BLaER1 treated with 17β-estradiol and CSF1 and Interleukin-3, amounts not matched to agents 10 nM and 100 nM (cell line): Measurements from ENCODE around the gene RAB7A.
A peak's percentile ranks its signal among the peaks of the same experiment; 100 is the strongest.
"Not testable (repeated sequence)": the region's sequence is repeated elsewhere in the genome, so short reads cannot be mapped to it uniquely, and the experiment has no call there.

Source experiments
- H3K27ac ChIP-seq, 11 experiments: shearing (Covaris generic); formaldehyde crosslinking; 2 replicates each; pipeline ENCODE4 v1.8.1; 2022
- H3K27me3 ChIP-seq, 11 experiments: shearing (Covaris generic); formaldehyde crosslinking; 2 replicates each; pipeline ENCODE4 v1.8.1; 2022
- H3K36me3 ChIP-seq, 11 experiments: shearing (Covaris generic); formaldehyde crosslinking; 2 replicates each; pipeline ENCODE4 v1.8.1; 2022
- H3K4me1 ChIP-seq, 10 experiments: shearing (Covaris generic); formaldehyde crosslinking; 2 replicates each; pipeline ENCODE4 v1.8.1; 2022
- H3K4me2 ChIP-seq, 11 experiments: shearing (Covaris generic); formaldehyde crosslinking; 2 replicates each; pipeline ENCODE4 v1.8.1; 2022
- H3K4me3 ChIP-seq, 10 experiments: shearing (Covaris generic); formaldehyde crosslinking; 2 replicates each; pipeline ENCODE4 v1.8.1; 2022
- H3K9ac ChIP-seq, 11 experiments: shearing (Covaris generic); formaldehyde crosslinking; 2 replicates each; pipeline ENCODE4 v1.8.1; 2022
- H3K9me3 ChIP-seq, 11 experiments: shearing (Covaris generic); formaldehyde crosslinking; replicated peaks in 1 of 11; 2 replicates each; pipeline ENCODE4 v1.8.1; 2022
- H4K20me1 ChIP-seq, 11 experiments: shearing (Covaris generic); formaldehyde crosslinking; 2 replicates each; pipeline ENCODE4 v1.8.1; 2022
- Cebpa-rat ChIP-seq, 11 experiments: shearing (Covaris generic); IDR thresholded peaks; 2 replicates each; pipeline ENCODE4 v1.8.1; 2022

RAB7A gene

GRCh38 chr3:128725547-128726022 lies 398 bp upstream of the RAB7A start:
- H3K9me3 ChIP-seq = no peaks in the 10 kb centered on the region
- H3K9ac ChIP-seq = peak overlapping the region in 10 of 11 experiments; percentile 92 to 100 (median 98); a peak in 18 of 22 replicates
- H3K27me3 ChIP-seq = no peaks in the 10 kb centered on the region
- H4K20me1 ChIP-seq = peaks cover 42 to 46% (median 45%) of the 10 kb centered on the region in 11 experiments
- H3K4me2 ChIP-seq = peak overlapping the region in 10 of 11 experiments; percentile 4 to 39 (median 18); a peak in 10 of 22 replicates
- peak overlapping the region in 8 of 10 experiments; percentile 87 to 98 (median 94); a peak in 14 of 20 replicates for H3K4me3 ChIP-seq
- H3K4me1 ChIP-seq = peaks cover 37 to 51% (median 42%) of the 10 kb centered on the region in 10 experiments
- TF ChIP-seq Cebpa-rat (IDR thresholded peaks at IDR 0.05) = no peak
- H3K27ac ChIP-seq = peak overlapping the region; percentile 92 to 100 (median 97); a peak in 21 of 22 replicates
- peaks cover 0 to 17% (median 2%) of the 10 kb centered on the region in 11 experiments; a peak in 11 of 22 replicates for H3K36me3 ChIP-seq

- Histone ChIP-seq H3K4me1 (peaks cover 42 to 66% (median 47%) of the 10 kb centered on the region in 10 experiments), H3K27ac (peak overlapping the region; percentile 92 to 100 (median 97)), H3K9me3 (peaks cover 0 to 6% (median 0%) of the 10 kb centered on the region in 11 experiments; a peak in 1 of 22 replicates), H4K20me1 (peaks cover 57 to 60% (median 59%) of the 10 kb centered on the region in 11 experiments), H3K36me3 (peaks cover 0 to 32% (median 15%) of the 10 kb centered on the region in 11 experiments; a peak in 16 of 22 replicates), H3K4me3 (peak overlapping the region; percentile 87 to 98 (median 94)), H3K9ac (peak overlapping the region; percentile 92 to 100 (median 98)), H3K4me2 (peak overlapping the region; percentile 86 to 98 (median 94)), H3K27me3 (no peaks in the 10 kb centered on the region)
- TF ChIP-seq Cebpa-rat (IDR thresholded peaks at IDR 0.05) = no peak
These were observed 1.1 kb downstream of the RAB7A start for GRCh38 chr3:128727059-128727458.

- H4K20me1 ChIP-seq = peaks cover 61 to 65% (median 64%) of the 10 kb centered on the region in 11 experiments
- peak overlapping the region in 10 of 11 experiments; percentile 92 to 100 (median 98); a peak in 15 of 22 replicates for H3K27ac ChIP-seq
- no peaks in the 10 kb centered on the region for H3K27me3 ChIP-seq
- no peak for TF ChIP-seq Cebpa-rat (IDR thresholded peaks at IDR 0.05)
- H3K4me2 ChIP-seq = peak overlapping the region; percentile 86 to 98 (median 94)
- peak overlapping the region; percentile 87 to 98 (median 94) for H3K4me3 ChIP-seq
- H3K9me3 ChIP-seq = peaks cover 0 to 10% (median 0%) of the 10 kb centered on the region in 11 experiments; a peak in 1 of 22 replicates
- peaks cover 42 to 70% (median 47%) of the 10 kb centered on the region in 10 experiments for H3K4me1 ChIP-seq
- H3K36me3 ChIP-seq = peaks cover 2 to 36% (median 19%) of the 10 kb centered on the region in 11 experiments; a peak in 18 of 22 replicates
- H3K9ac ChIP-seq = peak overlapping the region; percentile 92 to 100 (median 98)
These were observed 1.5 kb downstream of the RAB7A start for GRCh38 chr3:128727485-128727884.

GRCh38 chr3:128727996-128728395 lies 2.0 kb downstream of the RAB7A start:
- peak overlapping the region in 10 of 11 experiments; percentile 92 to 100 (median 98); a peak in 17 of 22 replicates for H3K9ac ChIP-seq
- peaks cover 0 to 13% (median 0%) of the 10 kb centered on the region in 11 experiments; a peak in 1 of 22 replicates for H3K9me3 ChIP-seq
- peak overlapping the region; percentile 87 to 98 (median 94); a peak in 18 of 20 replicates for H3K4me3 ChIP-seq
- no peaks in the 10 kb centered on the region for H3K27me3 ChIP-seq
- H3K36me3 ChIP-seq = peaks cover 4 to 42% (median 24%) of the 10 kb centered on the region in 11 experiments; a peak in 18 of 22 replicates
- H4K20me1 ChIP-seq = peaks cover 66 to 70% (median 69%) of the 10 kb centered on the region in 11 experiments
- H3K4me1 ChIP-seq = peaks cover 42 to 75% (median 47%) of the 10 kb centered on the region in 10 experiments
- TF ChIP-seq Cebpa-rat (IDR thresholded peaks at IDR 0.05) = no peak
- peak overlapping the region; percentile 86 to 98 (median 94) for H3K4me2 ChIP-seq
- peak overlapping the region in 1 of 11 experiments; percentile 99; a peak in 2 of 22 replicates for H3K27ac ChIP-seq

- Histone ChIP-seq H3K36me3 (peaks cover 4 to 47% (median 28%) of the 10 kb centered on the region in 11 experiments; a peak in 18 of 22 replicates), H3K9ac (peak overlapping the region in 10 of 11 experiments; percentile 3 to 100 (median 98); a peak in 14 of 22 replicates), H3K4me3 (peak overlapping the region in 8 of 10 experiments; percentile 4 to 98 (median 94); a peak in 14 of 20 replicates), H3K9me3 (peaks cover 0 to 13% (median 0%) of the 10 kb centered on the region in 11 experiments; a peak in 2 of 22 replicates), H4K20me1 (peaks cover 72 to 75% (median 74%) of the 10 kb centered on the region in 11 experiments), H3K4me1 (peaks cover 43 to 80% (median 47%) of the 10 kb centered on the region in 10 experiments), H3K4me2 (peak overlapping the region; percentile 86 to 98 (median 94))
- not testable (repeated sequence) for H3K27me3 ChIP-seq, H3K27ac ChIP-seq
These were observed 2.5 kb downstream of the RAB7A start for GRCh38 chr3:128728521-128728920.

GRCh38 chr3:128730471-128730870 lies 4.5 kb downstream of the RAB7A start:
- peak overlapping the region; percentile 9 to 98 (median 94); a peak in 19 of 22 replicates for H3K4me2 ChIP-seq
- no peak for TF ChIP-seq Cebpa-rat (IDR thresholded peaks at IDR 0.05)
- peaks cover 4 to 57% (median 44%) of the 10 kb centered on the region in 11 experiments; a peak in 19 of 22 replicates for H3K36me3 ChIP-seq
- H3K27ac ChIP-seq = peak overlapping the region in 4 of 11 experiments; percentile 2 to 23 (median 12); a peak in 3 of 22 replicates
- peaks cover 0 to 13% (median 0%) of the 10 kb centered on the region in 11 experiments; a peak in 2 of 22 replicates for H3K9me3 ChIP-seq
- H3K9ac ChIP-seq = peak overlapping the region in 3 of 11 experiments; percentile 25 to 99 (median 40); a peak in 5 of 22 replicates
- H3K4me3 ChIP-seq = no peak overlapping the region
- peaks cover 43 to 81% (median 59%) of the 10 kb centered on the region in 10 experiments for H3K4me1 ChIP-seq
- H3K27me3 ChIP-seq = no peaks in the 10 kb centered on the region
- peaks cover 91 to 94% (median 94%) of the 10 kb centered on the region in 11 experiments for H4K20me1 ChIP-seq

GRCh38 chr3:128734523-128735189 lies 8.7 kb downstream of the RAB7A start:
- TF ChIP-seq Cebpa-rat (IDR thresholded peaks at IDR 0.05) = no peak
- H3K9me3 ChIP-seq = peaks cover 0 to 44% (median 27%) of the 10 kb centered on the region in 11 experiments; a peak in 18 of 22 replicates
- H3K4me3 ChIP-seq = no peak overlapping the region
- H3K9ac ChIP-seq = no peak overlapping the region
- H4K20me1 ChIP-seq = peaks cover 94 to 100% (median 100%) of the 10 kb centered on the region in 11 experiments
- no peaks in the 10 kb centered on the region for H3K27me3 ChIP-seq
- H3K36me3 ChIP-seq = peaks cover 43 to 92% (median 80%) of the 10 kb centered on the region in 11 experiments
- H3K4me2 ChIP-seq = peak overlapping the region in 6 of 11 experiments; percentile 10 to 58 (median 29); a peak in 10 of 22 replicates
- no peak overlapping the region for H3K27ac ChIP-seq
- H3K4me1 ChIP-seq = peaks cover 14 to 81% (median 32%) of the 10 kb centered on the region in 10 experiments

- no peak for TF ChIP-seq Cebpa-rat (IDR thresholded peaks at IDR 0.05)
- Histone ChIP-seq H3K9ac (no peak overlapping the region), H3K4me1 (peaks cover 8 to 75% (median 25%) of the 10 kb centered on the region in 10 experiments; a peak in 19 of 20 replicates), H3K27me3 (no peaks in the 10 kb centered on the region), H3K4me3 (no peak overlapping the region), H3K9me3 (peaks cover 0 to 51% (median 33%) of the 10 kb centered on the region in 11 experiments; a peak in 18 of 22 replicates), H3K27ac (no peak overlapping the region), H4K20me1 (peaks cover 87 to 100% (median 100%) of the 10 kb centered on the region in 11 experiments), H3K36me3 (peaks cover 49 to 98% (median 86%) of the 10 kb centered on the region in 11 experiments), H3K4me2 (peak overlapping the region in 6 of 11 experiments; percentile 1 to 58 (median 12); a peak in 5 of 22 replicates)
These were observed 9.3 kb downstream of the RAB7A start for GRCh38 chr3:128735287-128735686.
